Effector memory CD8-positive, alpha-beta T cell (primary cell): Measurements from ENCODE around the gene ANP32E.
"Not testable (repeated sequence)": the region's sequence is repeated elsewhere in the genome, so short reads cannot be mapped to it uniquely, and the experiment has no call there.

ENCODE experiments used
- ATAC-seq: fragments of 150-1000 bp; cut with Tn5 transposase; replicated peaks from 2 replicates; pipeline ENCODE4 v1.10.0; 2021; ENCODE audit warnings: mild to moderate bottlenecking, moderate library complexity
- DNase-seq, 3 experiments: peaks; one replicate each; pipeline ENCODE4 v3.0.0; 2021
- H3K27ac Mint-ChIP-seq, 2 donors: one replicate each; pipeline ENCODE4 v1.8.0; 2022; ENCODE audit warnings: mild to moderate bottlenecking in 2 of 2, mixed read lengths in 2 of 2, moderate library complexity in 2 of 2
- H3K27me3 Mint-ChIP-seq, 2 donors: one replicate each; pipeline ENCODE4 v1.8.0; 2022; ENCODE audit warnings: mixed read lengths in 2 of 2
- H3K36me3 Mint-ChIP-seq: one replicate; pipeline ENCODE4 v1.8.0; 2022; ENCODE audit warnings: mild to moderate bottlenecking, moderate library complexity, mixed read lengths; ENCODE audit not compliant: insufficient read depth
- H3K4me1 Mint-ChIP-seq, 2 donors: one replicate each; pipeline ENCODE4 v1.8.0; 2022; ENCODE audit warnings: low read depth in 2 of 2, mixed read lengths in 2 of 2
- H3K4me3 Mint-ChIP-seq, 2 donors: one replicate each; pipeline ENCODE4 v1.8.0; 2022; ENCODE audit warnings: mild to moderate bottlenecking in 2 of 2, mixed read lengths in 2 of 2, moderate library complexity in 2 of 2
- H3K9me3 Mint-ChIP-seq, 2 donors: one replicate each; pipeline ENCODE4 v1.8.0; 2022; ENCODE audit warnings: mixed read lengths in 2 of 2

ANP32E gene

DNA sequence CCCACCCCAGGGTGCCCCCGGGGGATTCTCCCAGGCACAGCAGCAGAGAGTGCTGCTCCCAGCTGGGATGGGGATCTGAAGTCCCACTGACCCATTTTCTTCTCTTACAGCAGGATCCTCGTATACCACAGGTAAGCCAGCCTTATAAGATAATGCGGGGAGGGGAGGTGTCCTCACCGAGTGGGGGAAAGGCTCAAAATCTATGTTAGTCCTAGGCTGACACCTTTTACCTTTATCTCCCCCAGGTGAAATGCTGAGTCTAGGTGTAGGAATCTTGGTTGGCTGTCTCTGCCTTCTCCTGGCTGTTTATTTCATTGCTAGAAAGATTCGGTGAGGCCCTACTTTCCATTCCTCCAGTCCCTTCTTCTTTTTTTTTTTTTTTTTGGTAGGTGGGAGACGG, 27.6 kb upstream of the ANP32E start:
- H3K4me1 Mint-ChIP-seq = peaks cover 17 to 20% of the 10 kb centered on the region in 2 donors

DNA sequence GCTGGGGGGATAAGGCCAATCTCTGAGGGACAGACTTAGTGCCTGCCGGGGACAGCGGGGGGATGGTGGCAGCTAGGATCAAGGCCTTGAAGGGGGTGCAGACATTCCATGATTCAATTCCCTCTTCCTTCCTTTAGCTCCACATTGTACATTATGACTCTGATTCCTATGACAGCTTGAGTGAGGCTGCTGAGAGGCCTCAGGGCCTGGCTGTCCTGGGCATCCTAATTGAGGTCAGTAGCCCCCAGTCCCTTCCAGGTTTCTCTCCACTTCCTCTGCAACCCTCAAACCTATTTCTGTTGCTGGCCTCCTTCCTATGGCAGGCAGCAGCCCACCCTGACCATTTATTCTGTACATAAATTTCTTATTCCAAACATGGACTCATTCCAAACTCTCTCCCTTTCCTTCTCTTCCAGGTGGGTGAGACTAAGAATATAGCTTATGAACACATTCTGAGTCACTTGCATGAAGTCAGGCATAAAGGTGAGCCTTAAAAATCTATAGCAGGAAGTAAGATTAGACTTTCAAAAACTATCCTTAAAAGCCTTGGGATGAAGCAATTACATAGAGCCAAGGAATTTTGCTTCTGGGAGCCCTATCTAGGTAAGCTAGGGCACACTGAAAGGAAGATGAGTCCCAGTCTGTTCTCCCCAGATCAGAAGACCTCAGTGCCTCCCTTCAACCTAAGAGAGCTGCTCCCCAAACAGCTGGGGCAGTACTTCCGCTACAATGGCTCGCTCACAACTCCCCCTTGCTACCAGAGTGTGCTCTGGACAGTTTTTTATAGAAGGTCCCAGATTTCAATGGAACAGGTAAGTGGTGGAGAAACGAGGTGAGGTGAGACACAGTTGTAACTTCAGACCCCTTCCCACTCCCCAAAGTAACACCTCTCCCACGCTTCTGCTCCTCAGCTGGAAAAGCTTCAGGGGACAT, 26.7 kb upstream of the ANP32E start:
- Mint-ChIP-seq H3K9me3 (no peaks in the 10 kb centered on the region), H3K27me3 (peaks cover 26 to 30% of the 10 kb centered on the region in 2 donors), H3K4me1 (peaks cover 8 to 11% of the 10 kb centered on the region in 2 donors), H3K36me3 (peaks cover 16% of the 10 kb centered on the region), H3K4me3 (no peak overlapping the region), H3K27ac (peak overlapping the region; percentile 32 to 55)
- no peak for DNase-seq
- no peak for ATAC-seq

More for the DNA sequence above, 27.6 kb upstream of the ANP32E start:
- Mint-ChIP-seq H3K9me3 (no peaks in the 10 kb centered on the region), H3K4me3 (no peak overlapping the region), H3K27ac (no peak overlapping the region), H3K36me3 (peaks cover 25% of the 10 kb centered on the region), H3K27me3 (peaks cover 17 to 21% of the 10 kb centered on the region in 2 donors)
- ATAC-seq (no peak), DNase-seq (no peak)

DNA sequence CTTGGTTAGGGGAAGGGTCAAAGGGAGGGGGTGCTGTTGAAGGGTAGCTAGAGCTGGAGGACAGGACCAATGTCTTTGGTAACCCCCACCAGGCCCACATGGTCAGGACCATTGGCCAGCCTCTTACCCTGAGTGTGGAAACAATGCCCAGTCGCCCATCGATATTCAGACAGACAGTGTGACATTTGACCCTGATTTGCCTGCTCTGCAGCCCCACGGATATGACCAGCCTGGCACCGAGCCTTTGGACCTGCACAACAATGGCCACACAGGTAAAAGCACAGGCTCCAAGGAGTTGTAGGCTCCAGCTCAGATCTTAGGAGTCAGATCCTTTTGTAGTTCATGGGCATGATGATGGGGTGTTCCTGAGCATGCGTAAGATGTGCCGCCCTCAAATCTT, 25.5 kb upstream of the ANP32E start:
- Mint-ChIP-seq H3K9me3 (no peaks in the 10 kb centered on the region), H3K27ac (no peak overlapping the region), H3K4me3 (no peak overlapping the region), H3K27me3 (peaks cover 39 to 43% of the 10 kb centered on the region in 2 donors), H3K36me3 (peaks cover 13% of the 10 kb centered on the region), H3K4me1 (peaks cover 0 to 5% of the 10 kb centered on the region in 2 donors)
- no peak for DNase-seq
- ATAC-seq = no peak

DNA sequence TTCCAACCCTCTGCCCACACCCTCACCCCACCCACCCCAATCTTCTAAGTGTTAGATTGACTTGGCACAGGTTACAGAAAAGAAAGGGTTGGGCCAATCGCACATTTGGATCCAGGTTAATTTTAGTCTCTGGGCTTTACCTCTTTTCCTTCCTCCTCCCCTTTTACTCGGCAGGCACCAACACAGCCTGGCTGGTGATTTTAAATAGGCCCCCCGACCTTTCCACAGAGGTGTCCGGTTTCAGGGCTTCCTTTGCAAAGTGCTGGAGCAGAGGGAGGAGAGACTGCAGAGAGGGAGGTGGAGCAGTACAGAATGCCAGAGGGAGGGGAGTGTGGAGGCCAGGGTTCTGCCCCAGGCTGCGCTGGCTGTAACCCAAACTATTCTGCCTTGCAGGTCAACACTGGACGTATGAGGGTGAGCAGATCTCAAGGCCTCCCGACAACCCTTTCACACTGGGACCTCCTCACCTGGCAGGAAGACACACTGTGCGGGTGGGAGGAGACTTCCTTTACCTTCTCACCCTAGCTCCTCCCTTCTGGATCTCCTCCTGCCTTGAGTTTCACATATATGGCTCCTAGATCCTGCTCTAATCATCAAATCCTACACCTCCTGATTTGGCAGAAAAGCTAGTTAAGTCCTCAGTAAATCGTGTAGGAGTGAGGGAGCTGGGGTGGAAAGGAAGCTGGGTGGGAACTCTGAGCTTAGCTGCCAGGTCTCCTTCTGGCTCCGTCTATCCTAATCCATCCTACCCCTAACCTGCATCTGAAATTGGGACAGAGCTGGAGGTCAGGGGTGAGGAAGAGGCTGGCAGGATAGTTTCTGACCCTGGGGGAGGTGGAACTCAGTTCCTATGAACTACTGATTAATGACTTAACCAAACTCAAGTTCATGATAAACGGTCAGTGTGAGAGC, 24.1 kb upstream of the ANP32E start:
- H3K36me3 Mint-ChIP-seq = peaks cover 6% of the 10 kb centered on the region
- ATAC-seq (no peak), DNase-seq (no peak)
- H3K9me3 Mint-ChIP-seq = no peaks in the 10 kb centered on the region
- no peak overlapping the region for H3K27ac Mint-ChIP-seq
- peaks cover 44 to 49% of the 10 kb centered on the region in 2 donors for H3K27me3 Mint-ChIP-seq
- H3K4me1 Mint-ChIP-seq = peaks cover 10 to 14% of the 10 kb centered on the region in 2 donors
- H3K4me3 Mint-ChIP-seq = no peak overlapping the region

DNA sequence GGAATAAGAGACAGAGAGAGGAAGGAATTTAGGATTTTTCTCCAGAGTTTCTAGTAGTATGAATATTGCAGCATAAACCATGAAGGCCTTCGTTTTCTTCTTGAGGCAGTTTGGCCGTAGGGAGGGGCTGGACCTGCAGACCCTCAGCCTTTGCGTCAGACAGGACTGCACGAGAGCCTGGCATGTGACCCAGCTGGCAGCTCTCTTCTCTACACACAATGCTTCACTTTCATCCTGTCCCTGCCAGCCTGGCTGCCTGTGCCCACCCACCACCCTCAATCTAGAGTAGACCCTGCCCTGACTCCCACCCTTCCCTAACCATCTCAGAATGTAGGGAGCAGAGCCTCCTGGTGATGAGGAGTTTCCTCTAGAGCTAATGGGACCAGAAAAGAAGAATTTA, 23.3 kb upstream of the ANP32E start:
- Mint-ChIP-seq H3K36me3 (peaks cover 3% of the 10 kb centered on the region), H3K9me3 (no peaks in the 10 kb centered on the region), H3K4me1 (peaks cover 10 to 14% of the 10 kb centered on the region in 2 donors), H3K27ac (no peak overlapping the region), H3K27me3 (peaks cover 44 to 49% of the 10 kb centered on the region in 2 donors), H3K4me3 (no peak overlapping the region)
- DNase-seq = no peak
- ATAC-seq = no peak

DNA sequence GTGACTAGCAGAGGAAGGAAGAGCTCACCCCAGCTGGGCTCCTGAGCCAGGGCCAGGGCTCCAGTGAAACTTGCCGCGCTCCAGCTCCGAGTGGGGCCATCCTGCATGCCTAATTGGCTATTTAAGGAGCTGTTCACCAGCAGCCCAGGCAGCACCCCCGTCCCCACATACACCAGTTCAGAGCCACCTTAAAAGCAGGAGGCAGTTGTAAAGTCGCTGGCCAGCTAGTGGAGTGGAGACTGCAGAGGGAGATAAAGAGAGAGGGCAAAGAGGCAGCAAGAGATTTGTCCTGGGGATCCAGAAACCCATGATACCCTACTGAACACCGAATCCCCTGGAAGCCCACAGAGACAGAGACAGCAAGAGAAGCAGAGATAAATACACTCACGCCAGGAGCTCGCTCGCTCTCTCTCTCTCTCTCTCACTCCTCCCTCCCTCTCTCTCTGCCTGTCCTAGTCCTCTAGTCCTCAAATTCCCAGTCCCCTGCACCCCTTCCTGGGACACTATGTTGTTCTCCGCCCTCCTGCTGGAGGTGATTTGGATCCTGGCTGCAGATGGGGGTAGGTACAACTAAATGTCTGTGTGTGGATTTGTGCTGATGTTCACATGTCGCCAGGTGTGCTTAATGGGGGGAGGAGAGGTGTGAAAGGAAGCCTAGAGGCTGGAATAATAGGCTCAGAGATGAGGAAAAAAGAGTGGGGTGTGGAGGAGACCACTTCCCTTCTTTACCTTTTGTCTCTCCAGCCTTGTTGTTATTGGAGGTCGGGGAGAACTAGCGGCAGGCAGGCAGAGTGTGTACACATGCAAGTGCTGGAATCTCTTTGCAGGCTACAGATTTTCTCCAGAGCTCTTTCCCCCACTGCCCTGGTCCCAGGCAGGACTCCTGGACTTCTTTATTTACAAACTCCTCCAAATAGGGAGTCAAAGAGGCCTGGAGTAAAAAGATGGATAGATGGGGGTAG, 22.0 kb upstream of the ANP32E start, which contains the start of gene CA14:
TSS of gene CA14 (plus strand) at position 151 of the 962 bp plus-strand sequence. CDS start at position 506, 355 bp downstream.
- Mint-ChIP-seq H3K4me3 (peak within 1 kb of the TSS in 1 of 2 donors; percentile 18), H3K27me3 (peaks cover 44 to 49% of the 10 kb centered on the region in 2 donors), H3K36me3 (no peaks in the 10 kb centered on the region), H3K27ac (peak within 1 kb of the TSS in 1 of 2 donors; percentile 59), H3K9me3 (no peaks in the 10 kb centered on the region), H3K4me1 (peaks cover 10 to 14% of the 10 kb centered on the region in 2 donors)
- ATAC-seq (no peak), DNase-seq (no peak)

DNA sequence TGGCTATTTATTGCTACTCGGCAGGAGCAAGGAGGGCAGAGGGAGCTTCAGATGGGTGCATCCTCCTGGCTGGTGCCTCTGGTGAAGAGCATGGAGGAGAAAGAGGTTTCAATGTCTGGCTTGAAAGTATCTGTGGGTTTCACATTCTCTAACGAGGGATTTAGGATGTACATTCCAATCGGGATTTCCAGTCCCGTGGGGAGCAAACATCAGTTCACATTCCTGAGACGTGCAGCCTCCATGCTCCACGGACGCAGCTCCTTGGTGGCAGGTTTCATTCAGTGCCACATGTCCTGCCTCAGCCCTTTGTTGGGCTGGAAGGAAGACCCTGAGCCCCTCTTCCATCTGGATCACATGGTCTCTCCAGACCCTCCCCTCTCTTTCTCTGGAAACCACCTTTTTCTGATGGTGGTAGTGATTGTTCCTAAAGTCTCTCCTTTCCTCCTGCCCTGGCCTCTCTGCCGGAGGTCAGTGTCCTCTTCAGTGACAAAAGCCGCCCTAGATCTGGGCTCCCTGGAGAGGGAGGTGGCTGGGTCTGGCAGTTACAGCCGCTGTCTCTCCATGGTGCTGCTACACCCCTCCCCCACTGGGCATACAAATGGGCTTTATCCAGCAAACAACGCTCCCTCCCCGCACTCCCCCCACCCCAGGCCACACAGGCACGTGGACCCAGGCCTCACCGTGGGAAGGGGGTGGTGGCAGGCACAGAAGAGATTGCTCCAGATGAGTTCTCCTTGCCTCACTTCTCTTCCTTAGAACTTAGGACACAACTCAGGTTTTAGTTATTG, 20.8 kb upstream of the ANP32E start:
- H3K27me3 Mint-ChIP-seq = peaks cover 44 to 49% of the 10 kb centered on the region in 2 donors
- DNase-seq = no peak

DNA sequence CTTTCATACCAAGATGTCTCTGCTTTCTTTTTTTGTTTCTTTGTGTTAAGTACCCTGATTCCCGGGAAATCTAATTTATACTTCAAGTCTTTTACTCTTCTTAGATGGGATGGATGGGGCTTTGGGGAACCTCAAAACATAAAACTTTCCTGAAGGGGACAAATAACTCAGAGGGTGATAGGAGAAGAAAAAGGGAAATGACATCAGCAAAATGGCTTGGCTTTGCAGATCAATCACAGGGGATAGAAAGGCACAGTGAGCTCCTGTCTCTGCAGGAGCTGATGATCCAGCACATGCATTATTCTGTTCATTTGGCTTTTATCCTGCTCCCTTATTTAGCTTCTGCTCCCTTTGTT, 20.3 kb upstream of the ANP32E start:
- no peaks in the 10 kb centered on the region for H3K9me3 Mint-ChIP-seq
- H3K27ac Mint-ChIP-seq = peak overlapping the region in 1 of 2 donors; percentile 64
- DNase-seq = no peak
- ATAC-seq = no peak
- H3K4me3 Mint-ChIP-seq = peak overlapping the region; percentile 43 to 70
- peaks cover 10 to 14% of the 10 kb centered on the region in 2 donors for H3K4me1 Mint-ChIP-seq
- H3K27me3 Mint-ChIP-seq = peaks cover 44 to 49% of the 10 kb centered on the region in 2 donors
- H3K36me3 Mint-ChIP-seq = no peaks in the 10 kb centered on the region

More for the DNA sequence above, 20.8 kb upstream of the ANP32E start:
- H3K4me3 Mint-ChIP-seq = no peak overlapping the region
- no peak for ATAC-seq
- H3K36me3 Mint-ChIP-seq = no peaks in the 10 kb centered on the region
- H3K4me1 Mint-ChIP-seq = peaks cover 10 to 14% of the 10 kb centered on the region in 2 donors
- peak overlapping the region; percentile 59 to 64 for H3K27ac Mint-ChIP-seq
- H3K9me3 Mint-ChIP-seq = no peaks in the 10 kb centered on the region

DNA sequence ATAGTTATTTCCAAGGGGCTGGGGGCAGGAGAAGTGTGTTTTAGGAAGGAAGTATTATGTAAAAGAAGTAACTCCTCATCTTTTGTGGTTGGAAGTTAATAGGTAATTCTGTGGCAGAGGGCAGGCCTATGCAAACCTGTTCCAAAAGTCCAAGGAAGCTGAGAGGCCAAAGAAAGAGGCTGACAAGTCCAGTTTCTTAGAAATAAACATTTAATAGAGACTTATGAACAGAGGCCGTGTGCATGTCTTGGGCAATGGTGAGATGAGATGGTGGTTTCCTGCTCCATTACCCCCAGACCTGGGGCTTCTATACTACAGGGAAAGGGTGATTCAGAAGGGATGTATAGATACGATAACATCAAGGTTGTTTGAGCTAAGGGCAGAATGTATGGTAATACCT, 14.0 kb upstream of the ANP32E start:
- H3K27ac Mint-ChIP-seq = no peak overlapping the region

DNA sequence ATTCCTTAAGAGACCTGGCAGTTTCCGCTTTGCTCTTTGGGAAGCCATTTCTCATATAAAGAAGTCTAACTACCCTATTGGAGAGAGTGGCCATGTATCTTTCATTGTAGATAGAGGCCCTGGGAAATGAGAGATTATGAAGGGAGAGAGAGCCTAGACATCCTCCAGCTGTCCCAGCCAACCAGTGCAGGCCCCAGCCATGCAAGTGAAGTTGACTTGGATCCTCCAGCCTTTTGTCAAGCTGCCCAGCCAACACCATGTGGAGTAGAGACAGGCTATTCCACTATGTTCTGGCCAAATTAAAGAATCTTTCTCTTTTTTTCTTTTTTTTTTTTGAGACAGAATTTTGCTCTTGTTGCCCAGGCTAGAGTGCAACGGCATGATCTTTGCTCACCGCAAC, 7.1 kb upstream of the ANP32E start:
- Mint-ChIP-seq H3K27me3 (no peaks in the 10 kb centered on the region), H3K9me3 (no peaks in the 10 kb centered on the region), H3K27ac (no peak overlapping the region), H3K4me1 (no peaks in the 10 kb centered on the region), H3K36me3 (no peaks in the 10 kb centered on the region), H3K4me3 (no peak overlapping the region)
- DNase-seq (no peak), ATAC-seq (no peak)

More for the DNA sequence above, 14.0 kb upstream of the ANP32E start:
- ATAC-seq (no peak), DNase-seq (no peak)
- Mint-ChIP-seq H3K9me3 (no peaks in the 10 kb centered on the region), H3K27me3 (no peaks in the 10 kb centered on the region), H3K36me3 (no peaks in the 10 kb centered on the region), H3K4me1 (no peaks in the 10 kb centered on the region), H3K4me3 (no peak overlapping the region)

DNA sequence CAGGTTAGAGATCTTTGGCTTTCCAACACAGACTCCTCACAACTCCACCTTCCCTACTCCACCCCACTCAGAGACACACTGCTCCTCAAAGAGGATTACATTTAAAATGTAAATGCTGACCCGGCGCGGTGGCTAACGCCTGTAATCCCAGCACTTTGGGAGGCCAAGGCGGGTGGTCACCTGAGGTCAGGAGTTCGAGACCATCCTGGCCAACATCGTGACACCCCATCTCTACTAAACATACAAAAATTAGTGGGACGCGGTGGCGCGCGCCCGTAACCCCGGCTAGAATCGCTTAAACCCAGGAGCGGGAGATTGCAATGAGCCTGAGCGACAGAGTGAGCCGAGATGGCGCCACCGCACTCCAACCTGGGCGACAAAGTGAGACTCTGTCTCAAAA, 1.8 kb upstream of the ANP32E start:
- peak overlapping the region in 1 of 2 donors; percentile 80 for H3K27ac Mint-ChIP-seq

DNA sequence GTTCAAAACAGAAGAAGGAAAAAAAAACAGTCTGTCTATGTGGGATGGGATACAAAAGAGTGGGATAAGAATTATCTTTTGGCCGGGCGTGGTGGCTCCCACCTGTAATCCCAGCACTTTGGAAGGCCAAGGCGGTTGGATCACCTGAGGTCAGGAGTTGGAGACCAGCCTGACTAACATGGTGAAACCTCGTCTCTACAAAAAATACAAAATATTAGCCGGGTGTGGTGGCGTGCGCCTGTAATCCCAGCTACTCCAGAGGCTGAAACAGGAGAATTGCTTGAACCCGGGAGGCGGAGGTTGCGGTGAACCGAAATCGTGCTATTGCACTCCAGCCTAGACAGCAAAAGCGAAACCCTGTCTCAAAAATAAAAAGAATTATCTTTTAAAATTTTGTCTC, 1.3 kb upstream of the ANP32E start:
- ATAC-seq, H3K27me3 Mint-ChIP-seq, H3K4me3 Mint-ChIP-seq, H3K9me3 Mint-ChIP-seq, DNase-seq: not testable (repeated sequence)
- Mint-ChIP-seq H3K36me3 (peaks cover 10% of the 10 kb centered on the region), H3K4me1 (peaks cover 14 to 16% of the 10 kb centered on the region in 2 donors), H3K27ac (peak overlapping the region in 1 of 2 donors; percentile 80)

More for the DNA sequence above, 1.8 kb upstream of the ANP32E start:
- Mint-ChIP-seq H3K4me1 (peaks cover 14 to 15% of the 10 kb centered on the region in 2 donors), H3K9me3 (no peaks in the 10 kb centered on the region), H3K36me3 (peaks cover 9% of the 10 kb centered on the region), H3K4me3 (no peak overlapping the region), H3K27me3 (no peaks in the 10 kb centered on the region)
- ATAC-seq = no peak
- no peak for DNase-seq
